ENCODE measurements around the gene PDLIM3.

DNA sequence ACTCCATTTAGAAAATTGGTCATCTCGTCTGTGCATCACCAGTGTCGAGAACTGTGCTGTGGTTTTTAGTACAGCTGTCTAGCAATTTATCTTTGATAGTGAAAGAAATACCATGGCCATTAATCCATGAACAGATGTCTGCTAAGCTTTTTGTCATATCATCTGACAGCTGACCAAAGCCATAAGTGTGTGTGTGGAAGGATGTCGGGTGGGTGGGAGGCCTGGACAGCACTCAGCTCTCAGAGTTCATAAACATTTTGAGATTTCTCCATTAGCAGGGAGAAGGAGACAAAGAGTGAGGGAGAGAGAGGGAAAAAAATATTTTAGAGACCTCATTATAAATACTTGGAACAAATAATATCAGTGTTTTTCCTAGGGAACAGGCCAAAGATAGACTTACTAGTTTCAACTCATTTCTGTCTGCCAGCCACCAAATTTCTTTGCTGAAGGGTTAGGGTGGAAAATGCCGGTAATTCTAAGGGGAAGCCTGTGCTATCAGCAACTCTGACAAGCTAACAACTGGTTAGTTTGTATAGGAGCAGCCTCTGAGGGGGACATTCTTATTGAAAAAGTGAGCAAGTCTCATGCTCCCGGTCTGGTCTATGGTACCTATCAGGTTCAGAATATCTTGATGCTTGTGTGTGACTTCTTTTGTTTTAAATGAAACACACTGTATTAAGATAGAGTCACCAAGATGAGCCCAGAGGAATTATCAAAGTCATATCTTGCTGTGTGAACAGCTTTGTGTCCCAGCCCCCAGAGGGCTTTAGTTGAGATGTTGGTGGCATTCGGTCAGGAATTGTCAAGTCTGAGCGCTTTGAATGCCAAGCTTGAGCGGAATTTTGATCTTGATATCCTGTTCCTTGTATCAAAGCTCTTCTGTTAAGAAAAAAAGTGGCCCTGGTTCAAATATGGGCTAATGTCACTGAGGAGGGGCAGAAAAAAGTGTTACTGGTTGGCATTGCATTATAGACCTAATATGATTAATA, 41.9 kb upstream of the PDLIM3 start:
- TF ChIP-seq, protein P1, sequence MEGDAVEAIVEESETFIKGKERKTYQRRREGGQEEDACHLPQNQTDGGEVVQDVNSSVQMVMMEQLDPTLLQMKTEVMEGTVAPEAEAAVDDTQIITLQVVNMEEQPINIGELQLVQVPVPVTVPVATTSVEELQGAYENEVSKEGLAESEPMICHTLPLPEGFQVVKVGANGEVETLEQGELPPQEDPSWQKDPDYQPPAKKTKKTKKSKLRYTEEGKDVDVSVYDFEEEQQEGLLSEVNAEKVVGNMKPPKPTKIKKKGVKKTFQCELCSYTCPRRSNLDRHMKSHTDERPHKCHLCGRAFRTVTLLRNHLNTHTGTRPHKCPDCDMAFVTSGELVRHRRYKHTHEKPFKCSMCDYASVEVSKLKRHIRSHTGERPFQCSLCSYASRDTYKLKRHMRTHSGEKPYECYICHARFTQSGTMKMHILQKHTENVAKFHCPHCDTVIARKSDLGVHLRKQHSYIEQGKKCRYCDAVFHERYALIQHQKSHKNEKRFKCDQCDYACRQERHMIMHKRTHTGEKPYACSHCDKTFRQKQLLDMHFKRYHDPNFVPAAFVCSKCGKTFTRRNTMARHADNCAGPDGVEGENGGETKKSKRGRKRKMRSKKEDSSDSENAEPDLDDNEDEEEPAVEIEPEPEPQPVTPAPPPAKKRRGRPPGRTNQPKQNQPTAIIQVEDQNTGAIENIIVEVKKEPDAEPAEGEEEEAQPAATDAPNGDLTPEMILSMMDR (IDR thresholded peaks at IDR 0.05; ENCODE audit: poor library complexity), result no peak
- no peak for TF ChIP-seq EZH2 (IDR thresholded peaks at IDR 0.05; ENCODE audit: borderline replicate concordance)

Measured in hepatocyte (in vitro differentiated cells).